ENCODE data around the gene PTPN7.

Gene PTPN7

DNA sequence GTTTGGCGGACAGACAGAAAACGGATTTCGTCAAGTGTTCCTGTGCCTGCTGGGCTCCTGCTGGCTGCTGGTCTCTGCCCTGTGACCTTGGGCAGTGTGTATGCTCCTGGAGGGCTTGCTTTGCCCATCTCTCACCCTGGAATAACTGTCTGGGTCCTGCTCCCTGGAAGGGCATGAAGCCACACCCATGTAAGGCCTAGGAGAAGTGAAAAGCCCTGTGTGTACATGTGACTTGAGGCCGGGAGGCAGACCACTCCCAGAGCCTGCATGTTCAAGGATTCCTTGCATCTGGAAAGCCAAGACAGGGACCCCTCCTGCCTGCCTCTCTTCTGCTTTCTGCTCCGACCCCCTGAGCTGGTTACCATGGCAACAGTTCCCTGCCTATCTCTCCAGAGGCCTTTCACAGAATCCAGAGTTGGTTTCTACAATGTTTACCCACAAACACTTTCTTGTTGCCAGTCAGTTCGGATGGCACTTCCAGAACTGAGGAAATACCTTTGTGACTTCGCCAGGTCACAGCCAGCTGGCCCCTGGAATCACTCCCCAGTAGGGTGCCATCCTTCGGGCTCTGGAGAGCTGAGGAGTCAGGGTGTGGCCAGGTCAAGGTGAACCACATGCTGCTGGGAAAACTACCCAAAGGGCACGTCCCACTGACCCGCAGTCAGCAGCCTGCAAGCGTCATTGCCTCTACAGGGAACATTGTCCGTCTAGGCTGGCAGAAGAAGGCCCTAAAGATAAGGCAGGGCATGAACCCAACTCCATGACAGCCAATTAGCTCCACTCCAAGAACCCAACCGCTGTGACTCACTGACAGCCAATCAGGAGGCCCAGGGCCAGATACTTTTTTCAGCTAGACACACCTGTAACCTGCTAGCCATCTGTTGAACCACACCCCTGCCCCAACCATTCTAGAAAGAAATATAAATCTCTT, 52.3 kb downstream of the PTPN7 start:
- peak overlapping the region; percentile 79 to 95 for H3K9ac ChIP-seq (ENCODE audit: low read depth in 1 of 2, low read length in 2 of 2)

GRCh38 chr1:202107321-202107761, 53.1 kb downstream of the PTPN7 start:
- peak overlapping the region; percentile 98 for H3K27ac ChIP-seq (ENCODE audit: low read depth, low read length)
- H3K9me3 ChIP-seq (ENCODE audit: control insufficient read depth in 1 of 2, low read length in 2 of 2) = no peaks in the 10 kb centered on the region
- H3K36me3 ChIP-seq (ENCODE audit: control insufficient read depth in 1 of 2, insufficient read depth in 2 of 2, low read length in 2 of 2) = no peaks in the 10 kb centered on the region
- H3K4me1 ChIP-seq (ENCODE audit: control insufficient read depth in 1 of 2, insufficient read depth in 2 of 2, low read length in 2 of 2) = peaks cover 42 to 48% of the 10 kb centered on the region in 2 donors
- H3K9ac ChIP-seq (ENCODE audit: low read depth in 1 of 2, low read length in 2 of 2) = peak overlapping the region; percentile 79 to 95
- no peak overlapping the region for H3K4me3 ChIP-seq (ENCODE audit: low read depth in 1 of 2, low read length in 2 of 2)
- no peaks in the 10 kb centered on the region for H3K27me3 ChIP-seq (ENCODE audit: control insufficient read depth in 1 of 2, insufficient read depth in 2 of 2, low read length in 2 of 2)

More for the DNA sequence above, 52.3 kb downstream of the PTPN7 start:
- Histone ChIP-seq H3K27ac (ENCODE audit: low read depth, low read length) (peak overlapping the region; percentile 98), H3K9me3 (ENCODE audit: control insufficient read depth in 1 of 2, low read length in 2 of 2) (no peaks in the 10 kb centered on the region), H3K4me3 (ENCODE audit: low read depth in 1 of 2, low read length in 2 of 2) (peak overlapping the region in 1 of 2 donors; percentile 10), H3K4me1 (ENCODE audit: control insufficient read depth in 1 of 2, insufficient read depth in 2 of 2, low read length in 2 of 2) (peaks cover 45 to 54% of the 10 kb centered on the region in 2 donors), H3K27me3 (ENCODE audit: control insufficient read depth in 1 of 2, insufficient read depth in 2 of 2, low read length in 2 of 2) (no peaks in the 10 kb centered on the region), H3K36me3 (ENCODE audit: control insufficient read depth in 1 of 2, insufficient read depth in 2 of 2, low read length in 2 of 2) (no peaks in the 10 kb centered on the region)

GRCh38 chr1:202106340-202107254, 53.8 kb downstream of the PTPN7 start:
- Histone ChIP-seq H3K4me3 (ENCODE audit: low read depth in 1 of 2, low read length in 2 of 2) (peak overlapping the region; percentile 38 to 48), H3K27ac (ENCODE audit: low read depth, low read length) (peak overlapping the region; percentile 98), H3K36me3 (ENCODE audit: control insufficient read depth in 1 of 2, insufficient read depth in 2 of 2, low read length in 2 of 2) (no peaks in the 10 kb centered on the region), H3K4me1 (ENCODE audit: control insufficient read depth in 1 of 2, insufficient read depth in 2 of 2, low read length in 2 of 2) (peaks cover 42 to 48% of the 10 kb centered on the region in 2 donors), H3K9ac (ENCODE audit: low read depth in 1 of 2, low read length in 2 of 2) (peak overlapping the region; percentile 79 to 95), H3K9me3 (ENCODE audit: control insufficient read depth in 1 of 2, low read length in 2 of 2) (no peaks in the 10 kb centered on the region), H3K27me3 (ENCODE audit: control insufficient read depth in 1 of 2, insufficient read depth in 2 of 2, low read length in 2 of 2) (no peaks in the 10 kb centered on the region)

DNA sequence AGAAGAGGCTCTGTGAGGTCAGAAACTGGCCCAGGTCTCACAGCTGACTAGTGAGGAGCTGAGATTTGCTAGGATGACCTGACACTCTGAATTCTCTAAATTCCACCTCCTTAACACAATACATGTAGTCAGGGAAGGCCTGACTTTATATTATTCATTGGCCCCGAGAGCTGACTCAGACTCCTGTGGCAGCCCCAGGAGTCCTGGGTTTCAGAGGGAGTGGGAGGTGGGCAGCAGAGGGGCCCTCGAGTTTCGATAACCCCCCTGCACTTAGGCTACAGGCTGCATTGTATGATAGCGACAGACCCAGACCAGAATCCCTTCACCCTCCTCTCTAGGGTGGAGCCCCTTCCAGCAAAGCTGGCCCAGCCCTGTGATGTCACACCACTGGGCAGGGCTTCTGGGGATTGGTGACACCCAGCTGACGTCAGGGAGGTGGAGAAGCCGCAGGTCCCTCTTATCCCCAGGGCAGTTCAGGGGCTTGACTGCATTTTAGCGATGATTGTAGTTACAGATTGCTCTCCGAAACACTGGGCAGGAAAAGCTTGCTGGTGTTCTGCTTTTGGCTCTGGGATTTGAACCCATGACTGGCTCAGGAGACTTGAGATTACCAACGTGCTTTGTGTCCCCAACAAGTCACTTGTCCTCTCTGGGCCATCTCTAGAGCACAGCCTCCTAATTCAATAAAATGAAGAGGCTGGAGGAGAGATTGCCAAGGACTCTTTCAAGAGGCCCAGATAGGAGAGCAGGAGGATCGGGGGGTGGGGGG, 54.6 kb downstream of the PTPN7 start:
- Histone ChIP-seq H3K4me3 (ENCODE audit: low read depth in 1 of 2, low read length in 2 of 2) (no peak overlapping the region), H3K4me1 (ENCODE audit: control insufficient read depth in 1 of 2, insufficient read depth in 2 of 2, low read length in 2 of 2) (peaks cover 42 to 48% of the 10 kb centered on the region in 2 donors), H3K27ac (ENCODE audit: low read depth, low read length) (peak overlapping the region; percentile 98), H3K27me3 (ENCODE audit: control insufficient read depth in 1 of 2, insufficient read depth in 2 of 2, low read length in 2 of 2) (no peaks in the 10 kb centered on the region), H3K9me3 (ENCODE audit: control insufficient read depth in 1 of 2, low read length in 2 of 2) (no peaks in the 10 kb centered on the region), H3K9ac (ENCODE audit: low read depth in 1 of 2, low read length in 2 of 2) (peak overlapping the region; percentile 79 to 82), H3K36me3 (ENCODE audit: control insufficient read depth in 1 of 2, insufficient read depth in 2 of 2, low read length in 2 of 2) (no peaks in the 10 kb centered on the region)

- Histone ChIP-seq H3K27ac (ENCODE audit: low read depth, low read length) (no peak overlapping the region), H3K4me1 (ENCODE audit: control insufficient read depth in 1 of 2, insufficient read depth in 2 of 2, low read length in 2 of 2) (peaks cover 32 to 38% of the 10 kb centered on the region in 2 donors), H3K4me3 (ENCODE audit: low read depth in 1 of 2, low read length in 2 of 2) (no peak overlapping the region), H3K9ac (ENCODE audit: low read depth in 1 of 2, low read length in 2 of 2) (no peak overlapping the region), H3K27me3 (ENCODE audit: control insufficient read depth in 1 of 2, insufficient read depth in 2 of 2, low read length in 2 of 2) (no peaks in the 10 kb centered on the region), H3K9me3 (ENCODE audit: control insufficient read depth in 1 of 2, low read length in 2 of 2) (no peaks in the 10 kb centered on the region), H3K36me3 (ENCODE audit: control insufficient read depth in 1 of 2, insufficient read depth in 2 of 2, low read length in 2 of 2) (no peaks in the 10 kb centered on the region)
Observed at GRCh38 chr1:202104073-202104472, 56.3 kb downstream of the PTPN7 start.

DNA sequence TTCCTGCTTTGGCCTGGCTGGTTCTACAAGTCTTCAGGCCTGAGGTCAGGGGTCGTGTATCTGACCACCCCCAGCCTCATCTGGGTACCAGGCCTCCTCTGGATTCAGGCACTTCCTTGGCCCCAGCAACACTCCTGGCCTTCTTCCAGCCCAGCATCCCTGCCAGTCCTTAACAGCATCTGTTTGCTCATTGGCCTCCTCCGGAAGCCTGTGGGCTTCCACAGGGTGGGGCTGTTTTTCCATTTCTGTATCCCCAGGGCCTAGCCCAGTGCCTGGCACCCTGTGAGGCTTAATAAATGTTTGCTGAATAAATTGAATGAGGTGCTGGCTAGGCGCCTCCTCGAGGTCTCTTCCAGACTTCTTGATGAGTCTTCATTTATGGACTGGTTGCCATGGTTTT, 59.2 kb downstream of the PTPN7 start:
- peaks cover 8 to 17% of the 10 kb centered on the region in 2 donors for H3K4me1 ChIP-seq (ENCODE audit: control insufficient read depth in 1 of 2, insufficient read depth in 2 of 2, low read length in 2 of 2)
- no peak overlapping the region for H3K27ac ChIP-seq (ENCODE audit: low read depth, low read length)
- no peaks in the 10 kb centered on the region for H3K36me3 ChIP-seq (ENCODE audit: control insufficient read depth in 1 of 2, insufficient read depth in 2 of 2, low read length in 2 of 2)
- no peak overlapping the region for H3K9ac ChIP-seq (ENCODE audit: low read depth in 1 of 2, low read length in 2 of 2)
- H3K9me3 ChIP-seq (ENCODE audit: control insufficient read depth in 1 of 2, low read length in 2 of 2) = no peaks in the 10 kb centered on the region
- no peak overlapping the region for H3K4me3 ChIP-seq (ENCODE audit: low read depth in 1 of 2, low read length in 2 of 2)
- no peaks in the 10 kb centered on the region for H3K27me3 ChIP-seq (ENCODE audit: control insufficient read depth in 1 of 2, insufficient read depth in 2 of 2, low read length in 2 of 2)

All from duodenal mucosa (tissue), 2 donors.